Measurements from ENCODE around the gene ZDHHC1. TPM values are rescaled to one million over a fixed set of nuclear protein-coding genes. Genes with fewer than 3 reads are reported as not detected.

ZDHHC1 gene
- total RNA-seq, 1 donor = 0.63 TPM

GRCh38 chr16:67399218-67399733 is 17.0 kb downstream of the ZDHHC1 start:
- no peak overlapping the region for H3K4me3 ChIP-seq (ENCODE audit: low read length)
- no peaks in the 10 kb centered on the region for H3K9me3 ChIP-seq (ENCODE audit: low read depth, low read length)
- H3K27me3 ChIP-seq (ENCODE audit: insufficient read depth, low read length) = peaks cover 7% of the 10 kb centered on the region

GRCh38 chr16:67398546-67399217 is 17.6 kb downstream of the ZDHHC1 start:
- Histone ChIP-seq H3K4me1 (ENCODE audit: insufficient read depth, low read length) (peaks cover 24% of the 10 kb centered on the region), H3K4me3 (ENCODE audit: low read length) (no peak overlapping the region), H3K9me3 (ENCODE audit: low read depth, low read length) (no peaks in the 10 kb centered on the region), H3K27me3 (ENCODE audit: insufficient read depth, low read length) (peaks cover 13% of the 10 kb centered on the region)

More at GRCh38 chr16:67399218-67399733, 17.0 kb downstream of the ZDHHC1 start:
- H3K4me1 ChIP-seq (ENCODE audit: insufficient read depth, low read length) = peaks cover 18% of the 10 kb centered on the region

- H3K9me3 ChIP-seq (ENCODE audit: low read depth, low read length) = no peaks in the 10 kb centered on the region
- H3K4me1 ChIP-seq (ENCODE audit: insufficient read depth, low read length) = peaks cover 31% of the 10 kb centered on the region
- no peak overlapping the region for H3K4me3 ChIP-seq (ENCODE audit: low read length)
- H3K27me3 ChIP-seq (ENCODE audit: insufficient read depth, low read length) = peaks cover 18% of the 10 kb centered on the region
These were observed 18.3 kb downstream of the ZDHHC1 start for GRCh38 chr16:67397812-67398545.

- Histone ChIP-seq H3K9me3 (ENCODE audit: low read depth, low read length) (no peaks in the 10 kb centered on the region), H3K4me1 (ENCODE audit: insufficient read depth, low read length) (peaks cover 38% of the 10 kb centered on the region), H3K4me3 (ENCODE audit: low read length) (no peak overlapping the region), H3K27me3 (ENCODE audit: insufficient read depth, low read length) (peaks cover 22% of the 10 kb centered on the region)
These were observed 19.1 kb downstream of the ZDHHC1 start for GRCh38 chr16:67397036-67397801.

GRCh38 chr16:67396159-67397035 is 19.9 kb downstream of the ZDHHC1 start:
- no peaks in the 10 kb centered on the region for H3K9me3 ChIP-seq (ENCODE audit: low read depth, low read length)
- H3K4me3 ChIP-seq (ENCODE audit: low read length) = no peak overlapping the region
- H3K27me3 ChIP-seq (ENCODE audit: insufficient read depth, low read length) = peaks cover 22% of the 10 kb centered on the region
- peaks cover 46% of the 10 kb centered on the region for H3K4me1 ChIP-seq (ENCODE audit: insufficient read depth, low read length)

- Histone ChIP-seq H3K27me3 (ENCODE audit: insufficient read depth, low read length) (peaks cover 22% of the 10 kb centered on the region), H3K4me3 (ENCODE audit: low read length) (no peak overlapping the region), H3K4me1 (ENCODE audit: insufficient read depth, low read length) (peaks cover 54% of the 10 kb centered on the region), H3K9me3 (ENCODE audit: low read depth, low read length) (no peaks in the 10 kb centered on the region)
These were observed 20.7 kb downstream of the ZDHHC1 start for GRCh38 chr16:67395458-67396158.

- H3K4me1 ChIP-seq (ENCODE audit: insufficient read depth, low read length) = peaks cover 59% of the 10 kb centered on the region
- peaks cover 22% of the 10 kb centered on the region for H3K27me3 ChIP-seq (ENCODE audit: insufficient read depth, low read length)
- H3K4me3 ChIP-seq (ENCODE audit: low read length) = peak overlapping the region; percentile 24
- H3K9me3 ChIP-seq (ENCODE audit: low read depth, low read length) = no peaks in the 10 kb centered on the region
These were observed 21.2 kb downstream of the ZDHHC1 start for GRCh38 chr16:67395105-67395457.

GRCh38 chr16:67394155-67395104 is 21.8 kb downstream of the ZDHHC1 start:
- Histone ChIP-seq H3K4me3 (ENCODE audit: low read length) (peak overlapping the region; percentile 24), H3K9me3 (ENCODE audit: low read depth, low read length) (no peaks in the 10 kb centered on the region), H3K4me1 (ENCODE audit: insufficient read depth, low read length) (peaks cover 66% of the 10 kb centered on the region), H3K27me3 (ENCODE audit: insufficient read depth, low read length) (peaks cover 22% of the 10 kb centered on the region)

- peaks cover 22% of the 10 kb centered on the region for H3K27me3 ChIP-seq (ENCODE audit: insufficient read depth, low read length)
- H3K4me3 ChIP-seq (ENCODE audit: low read length) = peak overlapping the region; percentile 24
- peaks cover 68% of the 10 kb centered on the region for H3K4me1 ChIP-seq (ENCODE audit: insufficient read depth, low read length)
These were observed 22.5 kb downstream of the ZDHHC1 start for GRCh38 chr16:67393788-67394154.

GRCh38 chr16:67393111-67393787 is 23.0 kb downstream of the ZDHHC1 start, which contains the start of gene TPPP3:
Gene TPPP3 (minus strand): TSS chr16:67393498. CDS start chr16:67391111, 2,387 bp downstream.
- peaks cover 68% of the 10 kb centered on the region for H3K4me1 ChIP-seq (ENCODE audit: insufficient read depth, low read length)
- H3K9me3 ChIP-seq (ENCODE audit: low read depth, low read length) = no peaks in the 10 kb centered on the region
- peaks cover 22% of the 10 kb centered on the region for H3K27me3 ChIP-seq (ENCODE audit: insufficient read depth, low read length)
- peak within 1 kb of the TSS; percentile 24 for H3K4me3 ChIP-seq (ENCODE audit: low read length)

More at GRCh38 chr16:67393788-67394154, 22.5 kb downstream of the ZDHHC1 start:
- H3K9me3 ChIP-seq (ENCODE audit: low read depth, low read length) = no peaks in the 10 kb centered on the region

GRCh38 chr16:67392301-67393059 is 23.8 kb downstream of the ZDHHC1 start:
- Histone ChIP-seq H3K27me3 (ENCODE audit: insufficient read depth, low read length) (peaks cover 22% of the 10 kb centered on the region), H3K4me3 (ENCODE audit: low read length) (no peak overlapping the region), H3K9me3 (ENCODE audit: low read depth, low read length) (no peaks in the 10 kb centered on the region), H3K4me1 (ENCODE audit: insufficient read depth, low read length) (peaks cover 68% of the 10 kb centered on the region)
